Large intestine (tissue), 3 donors: Measurements from ENCODE around the gene PLOD1. TPM values are rescaled to one million over a fixed set of nuclear protein-coding genes. Genes with fewer than 3 reads are reported as not detected.
"Not testable (repeated sequence)": the region's sequence is repeated elsewhere in the genome, so short reads cannot be mapped to it uniquely, and the experiment has no call there.

Experiments used
- DNase-seq, 2 donors: peaks; one replicate each; pipeline versions ENCODE4 v3.0.0 to v3.0.0-alpha.2; 2013
- H3K27ac ChIP-seq: one replicate; pipeline ENCODE4 v1.5.1; 2013; ENCODE audit warnings: low read length
- H3K27me3 ChIP-seq: 2 replicates; pipeline ENCODE4 v1.6.1; 2013; ENCODE audit warnings: low read length; ENCODE audit not compliant: control insufficient read depth, insufficient read depth
- H3K36me3 ChIP-seq: 2 replicates; pipeline ENCODE4 v1.6.1; 2013; ENCODE audit warnings: low read length; ENCODE audit not compliant: control insufficient read depth, insufficient read depth
- H3K4me1 ChIP-seq: one replicate; pipeline ENCODE4 v1.6.1; 2013; ENCODE audit warnings: low read length; ENCODE audit not compliant: control insufficient read depth, insufficient read depth
- H3K4me3 ChIP-seq: one replicate; pipeline ENCODE4 v1.5.1; 2013; ENCODE audit warnings: low read length
- H3K9me3 ChIP-seq: one replicate; pipeline ENCODE4 v1.6.1; 2013; ENCODE audit warnings: mild to moderate bottlenecking, low read depth, low read length, moderate library complexity; ENCODE audit not compliant: control insufficient read depth
- WGBS: methylation state at CpG from one replicate; pipeline ENCODE4 v1.1.5; 2013; ENCODE audit warnings: low lambda C conversion rate; ENCODE audit not compliant: insufficient coverage; 5-methylcytosine and 5-hydroxymethylcytosine counted together
- polyA plus RNA-seq: library from polyadenylated mRNA; unstranded; fragments of 120-200 nt; gene quantifications from one replicate; pipeline ENCODE4 v1.2.1, GENCODE V29; 2013

PLOD1 gene
- polyA plus RNA-seq, 1 donor = 69.0 TPM

- H3K9me3 ChIP-seq = peaks cover 3% of the 10 kb centered on the region
- DNase-seq = no peak
- WGBS = no CpG with 5 or more reads among the region's 38 CpGs
- H3K36me3 ChIP-seq = no peaks in the 10 kb centered on the region
- H3K4me1 ChIP-seq = no peaks in the 10 kb centered on the region
- H3K27ac ChIP-seq = no peak overlapping the region
- H3K4me3 ChIP-seq = no peak overlapping the region
- peaks cover 31% of the 10 kb centered on the region for H3K27me3 ChIP-seq
Measured at GRCh38 chr1:11898086-11898785, 36.3 kb upstream of the PLOD1 start.

DNA sequence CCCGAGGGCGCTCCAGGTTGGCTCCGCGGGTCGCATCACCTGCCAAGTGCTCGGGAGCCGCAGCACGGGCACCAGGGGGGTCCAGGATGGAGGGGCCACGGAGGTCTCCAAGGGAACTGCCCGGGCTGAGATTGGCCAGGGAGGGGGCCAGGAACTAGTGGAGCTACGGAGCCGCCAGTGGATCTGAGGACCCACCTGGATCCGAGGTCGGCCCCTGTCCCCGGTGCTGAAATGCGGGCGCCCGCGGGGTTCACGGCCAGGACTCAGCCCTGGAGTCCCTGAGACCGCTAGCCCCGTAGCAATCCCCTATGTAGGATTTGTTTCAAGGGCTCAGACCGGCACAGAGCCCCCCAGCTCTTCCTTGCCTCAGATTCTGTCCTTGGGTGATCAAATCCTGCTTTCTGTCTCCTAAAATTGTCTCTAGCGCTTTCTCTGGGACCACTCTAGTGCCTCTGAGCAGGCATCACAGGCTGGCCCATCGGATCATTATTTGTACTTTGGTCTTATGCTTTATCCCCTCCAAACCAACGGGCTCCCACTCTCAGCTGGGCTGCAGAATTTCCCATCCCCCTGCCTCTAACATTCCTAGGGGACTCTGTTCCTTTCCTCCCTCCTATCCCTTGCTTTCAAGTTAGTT, 35.6 kb upstream of the PLOD1 start:
- DNase-seq = no peak
- peaks cover 31% of the 10 kb centered on the region for H3K27me3 ChIP-seq
- no peaks in the 10 kb centered on the region for H3K4me1 ChIP-seq
- H3K9me3 ChIP-seq = peaks cover 3% of the 10 kb centered on the region
- H3K4me3 ChIP-seq = no peak overlapping the region
- no CpG with 5 or more reads among the region's 26 CpGs for WGBS
- no peaks in the 10 kb centered on the region for H3K36me3 ChIP-seq
- H3K27ac ChIP-seq = no peak overlapping the region

DNA sequence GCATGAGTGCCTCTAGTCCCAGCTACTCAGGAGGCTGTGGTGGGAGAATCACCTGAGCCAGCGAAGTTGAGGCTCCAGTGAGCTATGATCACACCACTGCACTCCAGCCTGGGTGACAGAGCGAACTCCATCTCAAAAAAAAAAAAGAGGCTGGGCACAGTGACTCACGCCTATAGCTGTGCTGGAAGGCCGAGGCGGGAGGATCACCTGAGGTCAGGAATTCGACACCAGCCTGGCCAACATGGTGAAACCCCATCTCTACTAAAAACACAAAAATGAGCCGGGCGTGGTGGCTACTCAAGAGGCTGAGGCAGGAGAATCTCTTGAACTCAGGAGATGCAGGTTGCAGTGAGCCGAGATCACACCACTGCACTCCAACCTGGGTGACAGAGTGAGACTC, 33.1 kb upstream of the PLOD1 start:
- not testable (repeated sequence) for H3K36me3 ChIP-seq, H3K27ac ChIP-seq, H3K9me3 ChIP-seq, DNase-seq, H3K4me3 ChIP-seq, H3K4me1 ChIP-seq
- WGBS = no CpG with 5 or more reads among the region's 9 CpGs
- peaks cover 30% of the 10 kb centered on the region for H3K27me3 ChIP-seq

- no peaks in the 10 kb centered on the region for H3K4me1 ChIP-seq
- WGBS = 100% methylated on average over 1 of the region's 1 CpG
- H3K36me3 ChIP-seq = no peaks in the 10 kb centered on the region
- peaks cover 3% of the 10 kb centered on the region for H3K9me3 ChIP-seq
- no peak for DNase-seq
- no peak overlapping the region for H3K4me3 ChIP-seq
- H3K27ac ChIP-seq = no peak overlapping the region
- peaks cover 23% of the 10 kb centered on the region for H3K27me3 ChIP-seq
Measured at GRCh38 chr1:11903210-11903609, 31.3 kb upstream of the PLOD1 start.

DNA sequence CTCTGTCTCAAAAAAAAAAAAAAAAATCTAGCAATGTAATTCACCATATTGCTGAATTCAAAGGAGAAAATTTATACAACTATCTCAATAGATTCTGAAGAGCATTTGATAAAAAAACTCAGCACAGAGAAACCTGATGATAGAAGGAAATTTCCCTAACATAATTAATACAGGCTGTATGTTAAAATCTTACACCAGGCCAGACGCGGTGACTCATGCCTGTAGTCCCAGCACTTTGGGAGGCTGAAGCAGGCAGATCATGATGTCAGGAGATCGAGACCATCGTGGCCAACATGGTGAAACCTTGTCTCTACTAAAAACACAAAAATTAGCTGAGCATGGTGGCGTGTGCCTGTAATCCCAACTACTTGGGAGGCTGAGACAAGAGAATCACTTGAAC, 30.4 kb upstream of the PLOD1 start:
- H3K36me3 ChIP-seq, H3K9me3 ChIP-seq, DNase-seq, H3K4me1 ChIP-seq, H3K27ac ChIP-seq, H3K4me3 ChIP-seq: not testable (repeated sequence)
- peaks cover 14% of the 10 kb centered on the region for H3K27me3 ChIP-seq
- no CpG with 5 or more reads among the region's 5 CpGs for WGBS

- H3K9me3 ChIP-seq = no peaks in the 10 kb centered on the region
- no peaks in the 10 kb centered on the region for H3K36me3 ChIP-seq
- H3K27me3 ChIP-seq = peaks cover 9% of the 10 kb centered on the region
- no peak overlapping the region for H3K27ac ChIP-seq
- WGBS = 100% methylated on average over 2 of the region's 5 CpGs
- H3K4me1 ChIP-seq = peaks cover 3% of the 10 kb centered on the region
- DNase-seq = no peak
- H3K4me3 ChIP-seq = no peak overlapping the region
Measured at GRCh38 chr1:11904978-11905377, 29.5 kb upstream of the PLOD1 start.

GRCh38 chr1:11906870-11907269, 27.6 kb upstream of the PLOD1 start:
- H3K36me3 ChIP-seq = no peaks in the 10 kb centered on the region
- DNase-seq = no peak
- WGBS = no CpG with 5 or more reads among the region's 10 CpGs
- no peak overlapping the region for H3K27ac ChIP-seq
- no peak overlapping the region for H3K4me3 ChIP-seq
- H3K9me3 ChIP-seq = no peaks in the 10 kb centered on the region
- H3K27me3 ChIP-seq = no peaks in the 10 kb centered on the region
- peaks cover 6% of the 10 kb centered on the region for H3K4me1 ChIP-seq

DNA sequence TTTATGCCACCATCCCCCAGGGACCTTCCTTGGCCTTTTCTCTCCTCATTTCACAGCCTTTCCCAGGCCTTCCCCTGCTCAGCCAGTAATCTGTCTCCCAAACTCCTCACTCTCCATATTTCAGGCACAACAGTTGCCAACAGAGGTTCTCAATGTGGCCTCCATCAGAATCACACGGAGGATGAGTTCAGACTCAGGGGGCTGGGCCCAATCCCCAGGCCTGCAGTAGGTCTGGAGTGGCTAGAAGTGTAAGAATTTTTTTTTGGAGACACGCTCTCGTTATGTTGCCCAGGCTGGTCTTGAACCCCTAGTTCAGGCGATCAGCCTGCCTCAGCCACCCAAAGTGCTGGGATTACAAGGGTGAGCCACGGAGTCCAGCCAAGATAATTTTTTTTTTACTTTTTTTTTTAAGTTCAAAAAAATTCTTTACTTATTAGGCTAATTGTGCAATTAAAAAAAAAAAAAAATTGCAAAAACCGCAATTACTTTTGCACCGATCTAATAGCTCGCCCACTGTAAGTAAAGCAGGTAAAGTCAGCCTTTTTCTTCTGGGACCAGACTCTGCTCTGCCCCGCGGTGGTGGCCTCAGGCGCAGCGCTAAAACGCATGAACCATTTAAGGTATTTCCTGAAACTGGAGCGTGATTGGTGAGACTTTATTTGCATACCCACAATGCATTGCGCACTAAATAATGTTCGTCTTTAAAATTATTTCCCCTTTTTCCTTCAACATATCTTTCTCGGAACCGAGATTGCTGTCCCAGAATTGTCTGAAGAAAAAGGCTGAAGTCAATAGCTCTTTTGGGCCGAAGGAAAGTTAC, 27.0 kb upstream of the PLOD1 start:
- peak; percentile 93 to 95 for DNase-seq
- peak overlapping the region; percentile 17 for H3K4me3 ChIP-seq
- H3K27me3 ChIP-seq = no peaks in the 10 kb centered on the region
- WGBS = 3% methylated on average over 6 of the region's 19 CpGs
- peak overlapping the region; percentile 95 for H3K27ac ChIP-seq
- peaks cover 6% of the 10 kb centered on the region for H3K4me1 ChIP-seq
- no peaks in the 10 kb centered on the region for H3K9me3 ChIP-seq
- no peaks in the 10 kb centered on the region for H3K36me3 ChIP-seq

- peak; percentile 87 to 90 for DNase-seq
- WGBS = 0% methylated on average over 3 of the region's 24 CpGs
- Histone ChIP-seq H3K36me3 (no peaks in the 10 kb centered on the region), H3K27me3 (no peaks in the 10 kb centered on the region), H3K4me1 (peaks cover 6% of the 10 kb centered on the region), H3K9me3 (no peaks in the 10 kb centered on the region), H3K27ac (peak overlapping the region; percentile 95), H3K4me3 (peak overlapping the region; percentile 53)
Measured at GRCh38 chr1:11908095-11908675, 26.3 kb upstream of the PLOD1 start.

DNA sequence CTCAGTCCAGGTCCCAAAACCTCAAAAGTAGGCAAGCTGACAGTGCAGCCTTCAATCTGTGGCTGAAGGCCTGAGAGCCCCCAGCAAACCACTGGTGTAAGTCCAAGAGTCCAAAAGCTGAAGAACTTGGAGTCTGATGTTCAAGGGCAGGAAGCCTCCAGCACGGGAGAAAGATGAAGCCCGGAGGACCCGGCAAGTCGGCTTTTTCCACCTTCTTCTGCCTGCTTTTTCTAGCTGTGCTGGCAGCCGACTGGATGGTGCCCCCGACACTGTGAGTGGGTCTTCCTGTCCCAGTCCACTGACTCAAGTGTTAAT, 23.6 kb upstream of the PLOD1 start:
- not testable (repeated sequence) for H3K9me3 ChIP-seq, H3K27ac ChIP-seq, H3K36me3 ChIP-seq, H3K27me3 ChIP-seq, H3K4me3 ChIP-seq, H3K4me1 ChIP-seq, DNase-seq
- WGBS = no CpG with 5 or more reads among the region's 6 CpGs
